Activated CD4-positive, alpha-beta T cell treated with anti-CD3 and anti-CD28 coated beads, Interleukin-2, amount 10 ng/mL, durations not matched to agents 24 days and 14 days (primary cell): ENCODE measurements around the gene GORASP1. TPM values are rescaled to one million over a fixed set of nuclear protein-coding genes. Genes with fewer than 3 reads are reported as not detected.

ENCODE experiments used
- total RNA-seq: library from RNA; stranded (reverse); gene quantifications from 2 replicates; pipeline ENCODE4 v1.2.3, GENCODE V29; 2022

The GORASP1 gene
- total RNA-seq, 1 donor from 2014 or later = 32.1 TPM

Other genes with a start within 250 kb of the GORASP1 start
- not detected in 2 replicates for gene SCN11A, start 55.7 kb downstream of the GORASP1 start, total RNA-seq
- gene WDR48, start 55.6 kb downstream of the GORASP1 start, total RNA-seq = 35.4 and 40.5 TPM in 2 replicates
- 0.54 and 0.89 TPM in 2 replicates for gene TTC21A, start 53 bp upstream of the GORASP1 start, total RNA-seq
- gene CSRNP1, start 46.0 kb upstream of the GORASP1 start, total RNA-seq = 40.5 and 43.1 TPM in 2 replicates
- gene XIRP1, start 85.0 kb upstream of the GORASP1 start, total RNA-seq = 2.7 and 2.9 TPM in 2 replicates
- 0.19 and 0.21 TPM in 2 replicates for gene CX3CR1, start 172.4 kb upstream of the GORASP1 start, total RNA-seq
- gene CCR8, start 222.1 kb upstream of the GORASP1 start, total RNA-seq = 5.7 and 7.5 TPM in 2 replicates